C1 segment of cervical spinal cord (tissue), 14 donors: ENCODE data around the gene USP25.

Source experiments
- DNase-seq, 14 donors: peaks; one replicate each; lab custom pipeline; 2025; lab: John Stamatoyannopoulos, UW

The USP25 gene

GRCh38 chr21:15759469-15759868 lies 29.7 kb downstream of the USP25 start:
- no peak for DNase-seq

- DNase-seq = no peak
Observed at GRCh38 chr21:15761507-15762100, 31.8 kb downstream of the USP25 start.

GRCh38 chr21:15763359-15763758 lies 33.6 kb downstream of the USP25 start:
- no peak for DNase-seq

GRCh38 chr21:15764878-15765277 lies 35.1 kb downstream of the USP25 start:
- no peak for DNase-seq

GRCh38 chr21:15766952-15767603 lies 37.3 kb downstream of the USP25 start:
- DNase-seq = no peak

GRCh38 chr21:15768045-15768601 lies 38.3 kb downstream of the USP25 start:
- DNase-seq = no peak

- no peak for DNase-seq
Observed at GRCh38 chr21:15768853-15769252, 39.1 kb downstream of the USP25 start.

- DNase-seq = no peak
Observed at GRCh38 chr21:15771311-15771710, 41.5 kb downstream of the USP25 start.

GRCh38 chr21:15772654-15773053 lies 42.9 kb downstream of the USP25 start:
- no peak for DNase-seq

GRCh38 chr21:15774590-15774989 lies 44.8 kb downstream of the USP25 start:
- DNase-seq = no peak

GRCh38 chr21:15775291-15775690 lies 45.5 kb downstream of the USP25 start:
- no peak for DNase-seq

GRCh38 chr21:15775981-15776380 lies 46.2 kb downstream of the USP25 start:
- no peak for DNase-seq

GRCh38 chr21:15776818-15777217 lies 47.0 kb downstream of the USP25 start:
- DNase-seq = no peak

GRCh38 chr21:15781986-15782385 lies 52.2 kb downstream of the USP25 start:
- DNase-seq = no peak

GRCh38 chr21:15788847-15789523 lies 59.2 kb downstream of the USP25 start:
- DNase-seq = no peak

- no peak for DNase-seq
Observed at GRCh38 chr21:15793109-15793508, 63.3 kb downstream of the USP25 start.

- DNase-seq = no peak
Observed at GRCh38 chr21:15793550-15794235, 63.9 kb downstream of the USP25 start.

- DNase-seq = no peak
Observed at GRCh38 chr21:15794277-15794912, 64.6 kb downstream of the USP25 start.

- DNase-seq = no peak
Observed at GRCh38 chr21:15795533-15795932, 65.8 kb downstream of the USP25 start.

GRCh38 chr21:15797577-15798363 lies 68.0 kb downstream of the USP25 start:
- no peak for DNase-seq

GRCh38 chr21:15801352-15801863 lies 71.6 kb downstream of the USP25 start:
- no peak for DNase-seq
